ENCODE results near the gene HDDC3. TPM values are rescaled to one million over a fixed set of nuclear protein-coding genes. Genes with fewer than 3 reads are reported as not detected.

The HDDC3 gene, protein sequence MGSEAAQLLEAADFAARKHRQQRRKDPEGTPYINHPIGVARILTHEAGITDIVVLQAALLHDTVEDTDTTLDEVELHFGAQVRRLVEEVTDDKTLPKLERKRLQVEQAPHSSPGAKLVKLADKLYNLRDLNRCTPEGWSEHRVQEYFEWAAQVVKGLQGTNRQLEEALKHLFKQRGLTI
- total RNA-seq = 19.3 and 37.6 TPM in 2 replicates

DNA sequence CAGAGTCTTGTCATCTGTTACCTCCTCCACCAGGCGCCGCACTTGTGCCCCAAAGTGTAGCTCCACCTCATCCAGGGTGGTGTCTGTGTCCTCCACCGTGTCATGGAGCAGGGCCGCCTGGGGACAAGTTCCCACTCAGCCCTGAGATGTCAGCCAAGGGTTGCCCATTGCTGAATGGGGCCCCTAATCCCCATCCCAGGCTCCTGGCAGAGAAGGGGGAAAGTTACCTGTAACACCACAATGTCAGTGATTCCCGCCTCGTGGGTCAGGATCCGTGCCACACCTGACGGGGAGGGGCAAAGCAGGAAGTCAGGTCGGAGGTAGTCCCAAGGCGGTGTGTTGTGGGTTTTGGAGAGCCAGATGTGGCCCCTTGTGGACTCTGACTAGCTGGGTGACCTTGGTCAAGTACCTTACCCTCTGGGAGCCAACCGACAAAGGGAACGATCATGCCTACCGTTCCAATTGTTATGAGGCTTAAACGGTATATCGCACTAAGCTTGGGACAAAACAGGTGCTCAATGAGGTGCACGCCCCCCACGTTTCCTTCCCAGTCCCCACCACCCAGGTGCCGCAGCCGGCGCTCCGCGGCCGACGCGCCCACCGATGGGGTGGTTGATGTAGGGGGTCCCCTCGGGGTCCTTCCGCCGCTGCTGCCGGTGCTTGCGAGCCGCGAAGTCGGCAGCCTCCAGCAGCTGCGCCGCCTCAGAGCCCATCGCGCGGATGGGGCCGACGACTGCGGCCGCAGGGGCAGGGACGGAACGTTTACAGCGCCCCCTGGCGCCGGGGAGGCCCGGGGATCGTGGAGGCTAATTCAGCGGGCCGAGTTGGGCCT lies at the start of gene HDDC3:
TSS of gene HDDC3 (minus strand) at position 722 of the 832 bp plus-strand sequence. CDS start at position 713, 9 bp downstream.

DNA sequence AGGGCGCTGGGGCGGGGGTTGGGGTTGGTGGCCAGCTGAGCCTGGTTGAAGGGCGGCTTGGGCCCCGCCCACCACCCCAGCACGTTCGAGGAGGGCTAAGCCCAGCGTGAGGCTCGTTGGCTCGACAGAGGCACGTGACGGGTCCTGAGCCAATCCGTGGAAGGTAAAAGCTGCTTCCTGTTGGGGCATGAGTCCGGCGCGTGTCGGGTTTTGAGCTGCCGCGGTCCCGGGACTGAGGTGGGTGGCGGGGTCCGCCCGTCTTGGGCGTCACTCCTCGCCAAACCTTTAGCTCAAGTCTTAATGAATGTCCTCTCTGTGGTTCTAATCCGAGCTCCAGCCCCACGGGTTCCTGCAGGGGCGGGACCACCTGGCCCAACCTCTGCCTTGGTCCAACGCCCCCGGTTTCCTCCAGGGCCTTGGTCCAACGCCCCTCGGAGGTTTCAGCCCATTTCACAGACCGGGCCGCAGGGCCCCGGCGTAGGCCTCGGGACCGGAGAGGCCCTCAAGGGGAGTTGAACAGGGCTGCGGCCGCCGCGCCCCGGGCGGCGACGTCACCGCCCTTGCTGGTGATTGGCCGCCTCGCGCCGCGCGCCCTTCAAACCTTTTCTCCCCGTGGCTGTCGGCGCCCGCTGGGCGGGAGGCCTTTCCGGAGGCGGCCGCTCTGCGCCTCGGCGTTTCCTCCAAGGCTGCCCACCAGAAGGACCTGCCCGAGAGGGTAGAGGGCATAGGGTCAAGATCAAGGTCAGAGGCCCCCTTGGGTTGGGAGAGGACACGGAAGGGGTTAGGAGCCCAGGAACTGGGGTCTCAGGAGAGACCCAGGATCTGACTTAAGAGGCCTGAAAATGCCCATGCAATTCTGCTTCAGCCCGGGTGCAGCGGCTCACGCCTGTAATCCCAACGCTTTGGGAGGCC lies 22.6 kb upstream of the HDDC3 start, which contains the start of gene RCCD1:
TSS of gene RCCD1 (plus strand) at position 173 of the 912 bp plus-strand sequence. CDS start 1,851 bp downstream, outside the sequence.

DNA sequence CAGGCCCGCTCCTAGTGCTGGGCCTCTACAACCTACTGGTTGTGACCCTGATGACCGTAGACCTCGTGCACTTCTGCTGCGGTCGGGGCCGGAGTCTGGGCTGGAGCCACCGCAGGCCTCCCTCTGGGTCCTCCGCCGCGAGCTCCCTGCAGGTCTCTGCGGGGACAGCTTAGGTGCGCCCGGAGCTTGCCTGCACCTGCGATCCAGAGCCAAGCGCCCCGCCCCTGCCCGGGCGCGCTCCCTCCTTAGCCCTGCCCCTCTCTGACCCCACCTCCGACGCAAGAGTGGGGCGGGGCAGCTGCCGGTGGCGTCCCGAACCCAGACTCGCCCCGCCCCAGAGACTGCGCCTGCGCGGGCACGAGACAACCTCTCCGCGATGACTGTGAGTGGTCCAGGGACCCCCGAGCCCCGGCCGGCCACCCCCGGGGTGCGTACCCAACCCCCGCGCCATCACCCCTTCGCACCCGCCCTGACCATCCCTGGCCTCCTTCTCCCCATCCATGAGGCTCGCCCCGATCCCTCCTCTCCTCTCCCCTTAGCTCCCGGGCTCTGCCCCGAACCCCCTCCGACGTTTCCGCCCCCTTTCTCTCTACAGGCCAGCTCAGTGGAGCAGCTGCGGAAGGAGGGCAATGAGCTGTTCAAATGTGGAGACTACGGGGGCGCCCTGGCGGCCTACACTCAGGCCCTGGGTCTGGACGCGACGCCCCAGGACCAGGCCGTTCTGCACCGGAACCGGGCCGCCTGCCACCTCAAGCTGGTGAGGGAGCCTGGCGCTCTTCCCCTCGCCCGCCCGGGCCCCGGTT lies 2.8 kb upstream of the HDDC3 start, which contains the start of gene UNC45A:
TSS of gene UNC45A (plus strand) at position 337 of the 803 bp plus-strand sequence. CDS start at position 377, 40 bp downstream.

DNA sequence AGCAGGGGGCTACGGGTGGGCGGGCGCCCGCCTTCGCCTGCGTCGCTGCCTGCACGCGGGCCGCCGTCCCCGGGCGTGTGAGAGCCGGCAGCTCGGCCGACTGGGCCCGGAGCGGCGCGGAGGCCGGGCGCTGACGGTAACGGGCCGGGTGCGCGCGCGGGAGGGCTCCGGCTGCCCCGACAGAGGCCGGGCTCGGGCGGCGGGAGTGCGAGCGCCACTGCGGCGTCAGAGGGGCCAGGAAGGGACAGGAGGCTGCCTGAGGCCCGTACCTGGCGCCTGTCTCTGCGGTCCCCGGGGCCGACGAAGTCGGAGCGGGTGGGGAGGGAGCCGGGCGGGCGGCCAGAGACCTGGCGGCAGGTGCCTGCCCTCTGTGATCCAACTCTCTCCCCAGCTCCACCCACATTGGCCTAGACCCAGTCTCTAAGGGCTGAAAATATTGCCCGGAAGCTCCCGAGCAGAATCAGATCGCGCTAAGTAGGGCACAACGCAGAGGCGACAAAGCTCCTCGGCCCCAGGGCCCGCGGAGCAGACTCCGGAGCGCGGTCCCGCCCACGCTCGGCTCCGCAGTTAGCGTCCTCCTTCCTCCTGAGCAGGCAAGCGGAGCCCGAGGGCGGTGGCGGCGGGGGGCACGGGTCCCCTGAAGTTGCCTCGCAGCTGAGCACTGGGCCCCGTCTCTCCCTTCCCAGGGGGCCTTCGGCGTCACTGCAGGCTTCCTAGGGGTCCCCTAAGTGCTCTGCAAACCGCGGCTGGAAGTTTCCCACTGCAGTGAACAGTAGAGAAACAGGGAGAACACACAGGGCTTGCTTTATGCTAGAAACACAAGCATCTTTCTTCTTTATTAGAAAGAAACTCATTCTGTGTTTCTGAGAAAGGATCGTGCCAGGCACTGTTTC lies 29.3 kb downstream of the HDDC3 start, which contains the start of gene MAN2A2:
TSS of gene MAN2A2 (plus strand) at position 463 of the 893 bp plus-strand sequence. CDS start 906 bp downstream, outside the sequence.

DNA sequence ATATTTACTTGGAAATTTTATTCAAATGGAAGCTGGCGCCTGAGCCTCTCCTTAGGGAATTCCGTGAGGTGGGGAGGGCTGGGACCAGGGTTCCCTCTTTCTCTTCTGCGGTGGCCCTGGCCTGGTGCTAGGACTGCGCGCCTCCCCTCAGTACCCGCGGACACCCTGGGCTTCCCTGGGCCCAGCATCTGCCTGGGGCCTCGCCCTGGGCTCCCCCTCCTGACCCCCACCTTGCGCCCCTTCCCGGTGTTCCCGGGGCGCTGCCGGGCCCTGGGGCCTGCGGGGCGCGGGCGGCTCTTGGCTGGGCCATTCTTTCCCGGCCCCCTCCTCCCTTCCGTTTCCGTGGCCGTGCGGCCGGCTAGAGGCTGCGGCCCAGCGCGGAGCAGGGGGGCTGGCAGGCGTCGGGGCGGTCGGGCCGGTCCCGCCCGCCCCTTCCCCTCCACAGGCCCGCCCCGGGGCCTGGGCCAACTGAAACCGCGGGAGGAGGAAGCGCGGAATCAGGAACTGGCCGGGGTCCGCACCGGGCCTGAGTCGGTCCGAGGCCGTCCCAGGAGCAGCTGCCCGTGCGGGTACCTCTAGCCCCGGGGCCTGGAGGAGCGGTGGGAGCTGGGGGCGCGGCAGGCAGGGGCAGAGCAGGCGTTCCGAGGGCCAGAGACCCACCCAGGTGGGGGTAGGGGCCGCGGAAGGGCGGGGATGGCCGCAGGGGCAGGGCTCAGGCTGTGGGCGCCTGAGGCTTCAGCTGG lies 48.2 kb downstream of the HDDC3 start, which contains the start of gene FES:
TSS of gene FES (plus strand) at position 529 of the 743 bp plus-strand sequence. CDS start 542 bp downstream, outside the sequence.

Other genes with a start within 250 kb of the HDDC3 start
- gene BLM, start 215.2 kb downstream of the HDDC3 start, total RNA-seq = 0.34 and 0.36 TPM in 2 replicates
- gene FURIN, start 64.0 kb downstream of the HDDC3 start, total RNA-seq = 43.7 and 125 TPM in 2 replicates
- gene FES, start 48.0 kb downstream of the HDDC3 start, total RNA-seq = 0.34 and 2.4 TPM in 2 replicates
- gene MAN2A2, start 29.2 kb downstream of the HDDC3 start, total RNA-seq = 23.9 and 32.7 TPM in 2 replicates
- gene UNC45A, start 2.7 kb upstream of the HDDC3 start, total RNA-seq = 92.3 and 102 TPM in 2 replicates
- gene RCCD1, start 22.3 kb upstream of the HDDC3 start, total RNA-seq = 13.0 and 13.2 TPM in 2 replicates
- 2.8 and 10.3 TPM in 2 replicates for gene PRC1, start 62.0 kb upstream of the HDDC3 start, total RNA-seq
- gene VPS33B, start 90.0 kb upstream of the HDDC3 start, total RNA-seq = 7.9 and 11.4 TPM in 2 replicates
- 0.50 and 0.68 TPM in 2 replicates for gene SV2B, start 167.7 kb upstream of the HDDC3 start, total RNA-seq